Bronchial smooth muscle cell (primary cell): ENCODE measurements around the gene SSTR1. TPM values are rescaled to one million over a fixed set of nuclear protein-coding genes. Genes with fewer than 3 reads are reported as not detected.

Experiments
- total RNA-seq: library from RNA; depleted of rRNA; stranded (reverse); fragments of >200 nt; gene quantifications from 2 replicates; pipeline ENCODE4 v1.2.1, GENCODE V29; 2014

Gene SSTR1, protein sequence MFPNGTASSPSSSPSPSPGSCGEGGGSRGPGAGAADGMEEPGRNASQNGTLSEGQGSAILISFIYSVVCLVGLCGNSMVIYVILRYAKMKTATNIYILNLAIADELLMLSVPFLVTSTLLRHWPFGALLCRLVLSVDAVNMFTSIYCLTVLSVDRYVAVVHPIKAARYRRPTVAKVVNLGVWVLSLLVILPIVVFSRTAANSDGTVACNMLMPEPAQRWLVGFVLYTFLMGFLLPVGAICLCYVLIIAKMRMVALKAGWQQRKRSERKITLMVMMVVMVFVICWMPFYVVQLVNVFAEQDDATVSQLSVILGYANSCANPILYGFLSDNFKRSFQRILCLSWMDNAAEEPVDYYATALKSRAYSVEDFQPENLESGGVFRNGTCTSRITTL
- total RNA-seq, result 0.16 and 0.26 TPM in 2 replicates

DNA sequence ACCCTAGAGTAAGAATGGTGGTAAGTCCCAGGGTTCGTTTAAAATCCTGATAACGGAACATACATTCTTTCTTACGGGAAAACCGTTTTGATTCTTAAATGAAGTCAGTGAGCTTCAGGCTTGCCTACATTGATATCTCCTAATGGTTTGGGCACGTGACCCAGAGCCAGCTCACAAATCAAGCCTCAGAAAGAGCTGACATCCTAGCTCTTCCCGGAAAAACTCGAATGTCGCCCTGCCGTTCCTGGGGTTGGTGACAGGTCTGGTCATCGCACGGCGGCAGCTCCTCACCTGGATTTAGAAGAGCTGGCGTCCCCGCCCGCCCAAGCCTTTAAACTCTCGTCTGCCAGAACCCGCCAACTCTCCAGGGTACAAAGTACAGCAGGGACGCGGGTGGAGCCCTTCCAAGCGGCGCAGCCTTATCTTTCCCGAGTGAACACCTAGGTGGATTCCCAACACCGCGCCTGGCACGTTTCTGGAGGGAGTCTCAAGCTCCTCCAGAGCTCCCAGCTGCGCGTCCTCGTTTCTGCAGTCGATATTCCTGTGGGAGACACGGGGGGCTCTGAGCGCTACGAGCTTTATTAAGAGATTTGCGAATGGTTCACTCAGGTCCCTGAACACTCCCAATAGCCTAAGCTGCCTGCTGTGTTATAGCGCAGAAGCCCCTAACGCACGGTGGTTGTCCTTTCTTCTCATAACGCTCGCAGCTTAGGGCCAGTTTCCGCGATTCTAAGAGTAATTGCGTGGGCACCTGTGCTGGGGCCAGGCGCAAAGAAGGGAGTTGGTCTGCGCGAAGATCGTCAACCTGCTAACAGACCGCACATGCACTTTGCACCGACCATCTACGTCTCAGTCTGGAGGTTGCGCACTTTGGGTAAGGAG lies at the start of gene SSTR1:
TSS of gene SSTR1 (plus strand) at position 169 of the 882 bp plus-strand sequence. CDS start 1,486 bp downstream, outside the sequence.

DNA sequence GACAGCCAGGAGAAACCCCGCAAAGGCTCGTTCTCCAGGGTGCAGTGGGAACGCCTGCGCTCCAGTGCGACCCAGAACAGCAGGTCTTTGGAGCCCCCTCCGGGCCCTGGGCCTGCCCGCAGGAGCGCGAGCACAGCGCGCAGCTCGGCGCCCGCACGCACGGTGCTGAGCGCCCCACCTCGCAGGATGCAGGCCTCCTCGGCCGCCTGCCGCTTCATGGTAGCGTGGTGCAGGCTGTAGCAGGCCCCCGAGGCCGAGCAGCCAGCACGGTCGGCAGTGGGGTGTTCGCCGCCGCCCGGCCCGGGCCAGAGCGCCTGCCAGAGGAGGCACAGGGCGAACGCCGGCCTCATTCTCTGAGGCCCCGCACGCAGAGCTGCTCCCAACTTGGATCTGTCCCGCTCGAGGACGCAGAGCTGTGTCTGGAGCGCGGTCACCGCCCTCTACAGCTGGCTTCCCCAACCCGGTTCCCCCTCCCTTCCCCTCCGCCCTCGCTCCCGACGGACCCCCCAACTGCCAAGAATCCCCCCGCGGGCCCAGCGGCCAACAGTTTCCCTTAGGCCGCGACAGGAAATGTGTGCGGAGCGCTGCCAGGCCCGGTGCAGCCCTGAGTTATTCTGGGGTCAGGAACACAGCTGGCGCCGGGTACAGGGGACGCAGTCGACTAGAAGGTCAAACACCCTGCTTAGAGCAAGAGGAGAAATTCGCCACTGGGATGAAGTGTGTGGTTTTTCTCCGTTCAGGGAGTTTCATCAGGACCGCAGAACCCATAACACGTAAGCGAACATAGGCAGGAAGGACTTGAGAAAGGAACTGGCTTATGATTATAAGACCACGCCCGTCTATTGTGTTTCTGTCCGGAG lies 48.2 kb downstream of the SSTR1 start, which contains the start of gene CLEC14A:
TSS of gene CLEC14A (minus strand) at position 421 of the 860 bp plus-strand sequence. CDS start at position 350, 71 bp downstream.

Other genes starting within 250 kb of the SSTR1 start
- gene CLEC14A, start 48.2 kb downstream of the SSTR1 start, total RNA-seq, result 0.32 and 1.1 TPM in 2 replicates